Cerebellar nuclear complex (tissue), 1 donor: ENCODE measurements around the gene ATAD3C.
"Not testable (repeated sequence)": the region's sequence is repeated elsewhere in the genome, so short reads cannot be mapped to it uniquely, and the experiment has no call there.

Experiments
- DNase-seq, 2 experiments: peaks; one replicate each; lab custom pipeline; 2025; lab: John Stamatoyannopoulos, UW

ATAD3C gene

DNA sequence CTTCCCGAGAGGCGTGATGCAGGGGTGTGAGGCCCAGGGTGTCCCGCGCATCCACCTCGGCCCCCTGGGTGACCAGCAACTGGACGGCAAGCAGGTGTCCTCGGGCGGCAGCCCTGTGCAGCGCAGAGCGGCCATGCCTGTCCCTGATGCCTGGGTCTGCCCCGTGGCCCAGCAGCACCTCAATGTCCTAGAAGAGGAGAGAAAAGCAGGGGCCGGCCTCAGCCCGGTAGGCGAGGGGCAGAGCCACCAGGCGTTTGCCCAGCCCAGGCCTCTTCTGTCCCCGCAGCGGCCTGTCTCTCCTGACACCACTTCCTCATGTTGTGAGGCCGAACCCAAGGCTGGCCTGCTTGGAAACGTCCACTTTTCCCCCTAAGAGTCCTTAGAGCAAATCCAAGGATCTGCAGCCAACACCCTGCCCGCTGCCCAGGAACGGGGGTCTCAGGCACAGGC lies 30.1 kb upstream of the ATAD3C start:
- no peak for DNase-seq

DNA sequence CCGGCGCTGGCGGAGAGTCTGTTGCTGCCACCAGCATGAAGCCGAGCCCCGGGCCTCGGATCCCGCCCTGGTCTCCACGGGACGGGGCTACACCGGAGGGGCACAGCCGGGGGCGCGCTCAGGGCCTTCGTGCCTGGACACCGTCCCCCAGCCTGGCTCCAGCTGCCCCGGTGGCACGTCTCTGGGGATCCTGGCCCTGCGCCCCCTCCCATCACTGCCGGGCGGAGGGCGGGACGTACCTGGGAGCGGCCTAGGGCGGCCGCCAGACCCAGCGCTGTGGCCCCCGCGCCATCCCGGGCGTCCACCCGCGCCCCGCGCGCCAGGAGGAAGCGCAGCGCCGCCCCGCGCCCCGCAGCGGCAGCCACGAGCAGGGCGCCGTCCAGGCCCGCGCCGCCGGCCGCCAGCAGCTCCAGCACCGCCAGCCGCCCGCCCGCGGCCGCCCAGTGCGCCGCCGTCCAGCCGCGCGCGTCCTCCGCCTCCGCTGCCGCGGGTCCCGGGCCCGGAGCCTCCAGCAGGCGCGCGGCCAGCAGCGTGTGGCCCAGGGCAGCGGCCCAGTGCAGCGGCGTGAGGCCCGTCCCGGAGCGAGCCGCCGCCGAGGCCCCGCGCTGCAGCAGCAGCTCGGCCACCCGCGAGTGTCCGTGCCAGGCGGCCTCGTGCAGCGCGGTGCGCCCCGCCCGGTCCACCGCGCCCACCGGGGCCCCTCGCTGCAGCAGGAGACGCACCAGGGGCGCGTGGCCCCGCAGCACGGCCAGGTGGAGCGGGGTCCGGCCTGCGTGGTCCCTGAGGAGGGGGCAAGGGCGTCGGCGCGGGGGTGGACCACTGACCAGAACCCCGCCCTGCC lies 29.5 kb upstream of the ATAD3C start:
- DNase-seq, result no peak

DNA sequence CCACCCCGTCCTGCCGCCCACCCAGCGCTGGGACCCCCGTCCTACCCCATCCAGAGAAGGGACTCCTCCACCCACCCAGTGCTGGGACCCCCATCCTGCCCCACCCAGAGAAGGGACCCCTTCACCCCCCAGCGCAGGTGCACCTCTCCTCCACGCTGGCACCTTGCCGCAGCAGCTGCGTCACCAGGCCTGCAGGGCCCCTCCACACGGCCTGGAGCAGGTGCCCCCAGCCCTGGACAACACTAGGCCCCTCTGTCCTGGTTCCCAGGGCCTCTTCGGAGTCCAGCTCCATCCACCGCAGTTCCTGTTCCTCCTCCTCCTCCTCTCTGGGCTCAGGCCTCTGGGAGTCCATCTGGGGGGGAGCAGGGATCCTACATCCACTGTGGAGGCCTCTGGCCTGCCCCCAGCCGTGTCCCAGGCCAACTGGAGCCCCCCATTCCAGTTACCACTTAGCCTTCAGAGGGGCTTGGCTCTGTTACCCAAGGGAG lies 28.8 kb upstream of the ATAD3C start:
- DNase-seq, result no peak

DNA sequence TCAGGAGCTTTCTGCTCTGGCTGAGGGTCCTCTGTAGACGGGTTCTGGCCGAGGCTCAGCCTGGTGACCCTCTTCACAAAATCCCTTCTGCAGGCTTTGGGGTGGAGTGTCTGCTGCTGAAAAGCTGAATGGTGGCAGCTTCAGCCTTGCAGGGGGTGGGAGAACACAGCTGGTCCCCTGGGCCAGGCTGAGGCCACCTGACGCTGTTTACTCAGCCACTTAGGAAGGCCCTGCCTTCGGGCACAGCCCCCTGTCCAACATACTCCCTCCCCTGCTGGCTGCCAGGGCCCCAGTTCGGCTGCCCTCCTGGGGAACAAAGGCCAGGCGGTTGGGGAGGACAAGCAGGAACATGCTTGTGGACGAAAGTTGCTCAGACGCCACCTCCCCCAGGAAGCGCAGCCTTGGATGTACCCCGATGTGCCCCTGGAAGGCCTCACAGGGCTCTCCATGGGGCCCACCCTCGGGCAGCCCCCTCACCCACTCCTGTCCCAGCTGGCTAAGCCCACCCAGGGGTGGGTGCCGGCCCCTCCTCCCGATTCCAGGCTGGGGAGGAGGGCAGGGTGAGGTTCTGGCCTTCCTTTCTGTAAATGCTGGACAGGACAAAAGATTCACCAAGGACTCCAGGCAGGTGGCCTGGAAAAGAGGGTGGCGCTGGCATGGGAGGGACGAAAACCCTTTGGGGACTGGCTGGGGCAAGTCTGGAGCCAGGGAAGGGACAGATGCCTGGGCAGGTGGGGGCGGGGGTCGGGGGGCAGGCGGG lies 28.2 kb upstream of the ATAD3C start, which contains the start of gene ANKRD65:
Gene ANKRD65, minus strand, starts transcription at position 130 of the 760 bp plus-strand sequence. CDS start 271 bp downstream, outside the sequence.
- no peak for DNase-seq

DNA sequence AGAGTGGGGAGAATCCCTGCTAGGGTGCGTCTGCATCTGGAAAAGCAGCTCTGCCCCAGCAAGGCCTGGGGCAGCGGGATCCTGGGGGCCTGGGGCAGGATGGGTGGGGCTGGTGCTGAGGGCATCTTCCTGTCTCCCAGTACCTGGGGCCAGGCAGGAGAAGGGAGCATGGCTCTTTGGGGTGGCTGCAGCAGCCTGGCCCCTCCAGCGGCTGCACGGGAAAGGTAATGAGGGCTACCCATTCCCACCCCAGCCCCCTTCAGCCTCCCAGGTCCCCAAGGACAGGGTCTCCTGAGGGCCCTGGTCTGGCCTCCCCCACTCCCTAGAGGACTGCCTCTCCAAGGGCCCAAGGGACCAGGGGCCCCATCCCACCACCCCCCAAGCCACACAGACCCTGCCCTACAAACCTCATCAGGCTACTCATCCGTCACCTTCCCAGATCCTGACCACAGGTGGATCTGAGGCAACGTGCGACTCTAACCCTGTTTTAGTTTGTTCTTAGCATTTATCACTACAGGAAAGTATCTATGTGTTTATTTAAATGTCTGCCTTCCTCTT lies 27.5 kb upstream of the ATAD3C start:
- DNase-seq, result no peak

DNA sequence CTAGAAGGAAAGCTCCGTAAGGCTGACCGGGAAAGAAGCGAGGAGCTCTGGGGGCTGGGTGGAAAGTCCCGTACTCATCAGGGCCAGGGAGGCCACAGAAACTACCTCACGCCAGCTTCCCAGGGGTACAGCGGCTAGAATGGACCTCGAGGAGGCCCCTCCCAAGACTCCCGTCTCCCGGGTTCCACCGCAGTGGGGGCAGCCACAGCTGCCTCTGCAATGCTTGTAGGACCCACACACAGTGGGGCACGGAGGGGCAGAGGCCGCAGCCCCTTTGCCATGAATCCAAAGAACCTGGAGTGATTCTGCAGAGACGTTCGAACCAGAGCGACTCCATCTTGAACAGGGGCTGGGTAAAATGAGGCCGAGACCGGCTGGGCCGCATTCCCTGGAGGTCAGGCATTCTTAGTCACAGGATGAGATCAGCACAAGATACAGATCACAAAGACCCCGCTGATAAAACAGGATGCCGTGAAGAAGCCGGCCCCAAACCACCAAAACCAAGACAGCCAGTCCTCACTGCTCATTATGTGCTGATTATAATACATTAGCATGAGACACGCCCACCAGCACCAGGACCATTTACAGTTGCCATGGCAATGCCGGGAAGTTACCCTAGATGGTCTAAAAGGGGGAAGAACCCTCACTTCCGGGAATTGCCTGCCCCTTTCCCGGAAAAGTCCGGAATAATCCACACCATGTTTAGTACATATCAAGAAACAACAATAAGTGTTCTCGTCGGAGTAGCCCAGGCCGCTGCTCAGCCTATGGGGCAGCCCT lies 26.8 kb upstream of the ATAD3C start:
- no peak for DNase-seq

DNA sequence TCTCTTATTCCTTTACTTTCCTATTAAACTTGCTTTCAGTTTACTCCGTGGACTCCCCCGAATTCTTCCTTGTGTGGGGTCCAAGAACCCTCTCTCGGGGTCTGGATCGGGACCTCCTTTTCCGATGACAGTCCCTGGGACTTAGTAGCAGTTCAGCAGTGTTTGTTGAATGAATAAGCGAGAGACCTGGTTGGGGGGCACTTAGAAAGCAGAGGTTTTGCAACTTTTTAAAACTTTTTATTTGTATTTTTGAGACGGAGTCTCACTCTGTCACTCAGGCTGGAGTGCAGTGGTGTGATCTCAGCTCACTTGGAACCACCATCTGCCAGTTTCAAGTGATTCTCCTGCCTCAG lies 26.3 kb upstream of the ATAD3C start:
- DNase-seq, result no peak

DNA sequence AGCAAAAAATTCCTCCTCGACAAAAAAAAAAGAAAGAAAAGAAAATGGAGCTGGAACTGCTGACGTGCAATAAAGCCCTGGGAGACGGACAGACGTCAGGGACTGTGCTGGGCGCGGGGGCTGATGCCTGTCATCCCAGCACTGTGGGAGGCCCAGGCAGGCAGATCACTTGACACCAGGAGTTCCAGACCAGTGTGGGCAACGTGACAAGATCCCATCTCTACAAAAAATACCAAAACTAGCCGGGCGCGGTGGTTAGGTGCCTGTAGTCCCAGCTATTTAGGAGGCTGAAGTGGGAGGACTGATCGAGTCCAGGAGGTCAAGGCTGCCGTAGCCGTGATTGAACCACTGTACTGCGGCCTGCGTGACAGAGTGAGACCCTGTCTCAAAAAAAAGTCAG lies 24.8 kb upstream of the ATAD3C start:
- DNase-seq, result no peak

DNA sequence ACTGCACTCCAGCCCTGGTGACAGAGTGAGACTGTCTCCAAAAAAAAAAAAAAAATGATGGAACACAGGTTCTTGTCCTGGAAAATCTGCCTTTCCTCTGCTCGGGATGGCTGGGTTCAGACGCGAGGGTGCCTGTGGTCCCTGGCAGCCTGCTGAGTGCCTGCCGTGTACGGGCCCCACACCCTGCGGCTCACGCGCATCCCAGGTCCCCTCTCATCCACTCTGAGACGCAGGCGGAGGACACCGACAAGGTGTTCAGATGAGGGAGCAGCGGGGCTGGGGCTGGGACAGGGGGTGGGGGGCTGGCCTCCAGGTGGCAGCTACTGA lies 24.1 kb upstream of the ATAD3C start:
- no peak for DNase-seq

DNA sequence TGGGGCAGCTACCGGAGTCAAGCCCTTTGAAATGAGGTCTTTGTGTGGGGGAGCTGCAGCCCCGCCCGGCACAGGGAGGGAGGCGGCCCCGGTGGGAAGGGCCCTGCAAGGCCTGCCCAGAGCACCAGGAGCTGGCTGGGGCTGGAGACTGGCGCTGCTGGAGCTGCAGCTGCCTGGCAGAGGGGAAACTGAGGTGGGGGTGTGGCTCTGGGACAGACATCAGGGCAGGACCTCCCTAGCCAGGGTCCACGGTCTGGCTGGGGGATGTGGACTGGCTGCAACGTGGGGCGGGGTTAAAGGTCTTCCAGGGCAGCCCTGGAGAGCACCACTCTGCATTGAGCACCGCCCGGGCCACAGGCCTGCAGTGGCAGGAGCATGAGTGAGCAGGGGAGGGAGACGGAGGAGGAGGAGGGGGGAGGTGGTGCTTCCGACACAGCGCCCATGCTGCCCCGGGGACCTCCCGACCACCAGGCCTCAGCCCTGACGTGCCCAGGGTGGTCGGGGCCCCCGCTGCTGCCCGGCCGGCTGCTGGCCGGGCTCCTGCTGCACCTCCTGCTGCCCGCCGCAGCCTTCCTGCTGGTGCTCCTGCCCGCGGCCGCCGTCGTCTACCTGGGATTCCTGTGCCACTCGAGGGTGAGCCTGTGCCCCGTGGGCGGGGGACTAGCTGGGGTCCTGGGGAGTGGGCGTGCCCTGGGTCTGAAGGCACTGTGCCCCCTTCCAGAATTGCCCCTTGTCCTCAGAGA lies 23.6 kb upstream of the ATAD3C start:
- no peak for DNase-seq

DNA sequence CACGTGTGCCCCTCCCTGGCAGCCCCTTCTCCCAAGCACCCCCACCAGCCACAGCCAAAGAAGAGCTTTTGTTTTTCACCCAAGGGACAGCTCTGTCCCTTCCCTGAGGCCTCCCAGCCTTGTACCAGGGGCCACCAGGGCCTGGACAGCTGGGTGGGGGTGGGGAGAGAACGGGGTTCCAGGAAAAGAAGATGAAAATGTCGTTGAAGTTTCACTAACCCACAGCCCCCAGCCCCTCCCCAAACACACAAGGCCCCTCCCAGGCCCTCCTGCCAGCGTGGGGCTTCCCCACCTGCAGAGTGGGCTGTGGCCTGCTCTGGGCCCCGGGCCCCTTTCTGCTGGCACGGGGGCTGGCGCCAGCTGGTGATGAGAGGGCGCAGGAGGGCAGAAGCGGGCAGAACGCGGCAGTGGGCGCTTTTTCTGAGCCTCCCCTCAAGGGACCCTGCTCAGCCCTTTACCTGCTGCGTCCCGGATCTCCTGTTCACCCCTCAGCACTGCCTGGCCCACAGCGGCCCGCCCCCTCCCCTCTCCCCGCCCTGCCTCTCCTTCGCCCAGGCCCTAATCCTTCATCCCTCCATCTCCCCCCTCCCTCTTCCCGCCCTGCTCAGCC lies 22.9 kb upstream of the ATAD3C start:
- DNase-seq, result no peak

DNA sequence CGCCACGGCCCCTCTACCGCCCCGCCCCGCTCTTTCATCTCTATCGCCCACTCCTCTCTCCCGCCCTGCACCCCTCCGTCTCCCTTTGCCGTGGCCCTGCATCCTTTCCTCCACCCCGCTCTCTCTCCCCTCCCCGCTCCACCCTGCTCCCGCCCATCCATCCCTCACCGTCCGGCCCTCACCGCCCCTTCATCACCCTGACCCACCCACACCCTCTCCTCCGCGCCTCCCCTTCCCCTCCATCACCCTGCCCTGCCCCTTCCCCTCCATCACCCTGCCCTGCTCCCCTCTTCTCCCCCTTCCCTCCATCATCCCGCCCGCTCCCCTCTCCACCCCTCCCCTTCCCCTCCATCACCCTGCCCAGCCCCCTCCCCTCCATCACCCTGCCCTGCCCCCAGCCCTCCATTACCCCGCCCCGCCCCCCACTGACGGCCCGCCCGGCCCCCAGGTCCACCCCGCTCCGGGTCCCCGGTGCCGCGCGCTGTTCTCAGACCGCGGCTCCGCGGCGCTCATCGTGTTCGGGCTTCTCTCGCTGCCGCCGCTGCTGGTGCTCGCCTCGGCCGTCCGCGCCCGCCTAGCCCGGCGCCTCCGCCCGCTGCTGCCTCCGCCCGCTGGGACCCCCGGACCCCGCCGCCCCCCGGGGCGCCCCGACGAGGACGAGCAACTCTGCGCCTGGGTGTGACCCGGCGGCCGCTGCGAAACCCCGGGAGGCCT lies 22.2 kb upstream of the ATAD3C start:
- no peak for DNase-seq

DNA sequence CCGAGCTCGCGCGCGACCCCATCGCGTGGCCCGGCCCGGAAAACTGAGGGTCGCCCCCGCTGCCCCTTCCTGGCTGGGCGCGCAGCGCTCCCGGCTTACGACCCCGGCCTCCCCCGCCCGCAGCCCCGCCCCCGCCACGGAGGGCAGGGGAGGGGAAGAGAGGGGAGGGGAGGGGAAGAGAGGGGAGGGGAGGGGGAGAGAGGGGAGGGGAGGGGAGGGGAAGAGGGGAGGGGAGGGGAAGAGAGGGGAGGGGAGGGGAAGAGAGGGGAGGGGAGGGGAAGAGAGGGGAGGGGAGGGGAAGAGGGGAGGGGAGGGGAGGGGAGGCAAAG lies 21.7 kb upstream of the ATAD3C start:
- no peak for DNase-seq

DNA sequence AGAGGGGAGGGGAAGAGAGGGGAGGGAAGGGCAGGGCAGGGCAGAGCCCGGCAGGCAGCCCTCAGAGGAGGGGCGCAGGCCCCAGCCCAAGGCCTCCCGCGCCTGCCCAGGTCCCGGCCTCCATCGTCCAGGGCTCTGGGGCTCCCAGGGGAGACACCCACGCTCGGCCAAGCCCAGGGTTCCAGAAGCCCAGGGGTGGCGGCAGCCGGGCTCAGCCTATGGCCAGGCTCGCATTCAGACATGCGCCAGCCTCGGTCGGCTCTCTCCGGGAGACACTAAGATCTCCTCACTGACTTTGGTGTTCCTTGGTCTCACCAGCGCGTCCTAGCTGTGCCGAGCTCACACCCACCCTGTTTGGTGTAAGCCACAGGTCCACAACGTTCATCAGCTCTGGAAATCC lies 21.3 kb upstream of the ATAD3C start:
- DNase-seq, result no peak

DNA sequence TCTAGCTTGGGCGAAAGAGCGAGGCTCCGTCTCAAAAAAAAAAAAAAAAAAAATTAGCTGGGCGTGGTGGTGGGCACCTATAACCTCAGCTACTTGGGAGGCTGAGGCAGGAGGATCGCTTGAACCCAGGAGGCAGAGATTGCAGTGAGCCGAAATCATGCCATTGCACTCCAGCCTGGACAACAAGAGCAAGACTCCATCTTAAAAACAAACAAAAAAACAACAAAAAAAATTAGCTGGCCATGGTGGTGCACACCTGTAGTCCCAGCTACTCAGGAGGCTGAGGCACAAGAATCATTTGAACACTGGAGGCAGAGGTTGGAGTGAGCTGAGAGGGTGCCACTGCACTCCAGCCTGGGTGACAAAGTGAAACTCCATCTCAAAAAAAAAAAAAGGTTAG lies 20.5 kb upstream of the ATAD3C start:
- DNase-seq, result not testable (repeated sequence)

DNA sequence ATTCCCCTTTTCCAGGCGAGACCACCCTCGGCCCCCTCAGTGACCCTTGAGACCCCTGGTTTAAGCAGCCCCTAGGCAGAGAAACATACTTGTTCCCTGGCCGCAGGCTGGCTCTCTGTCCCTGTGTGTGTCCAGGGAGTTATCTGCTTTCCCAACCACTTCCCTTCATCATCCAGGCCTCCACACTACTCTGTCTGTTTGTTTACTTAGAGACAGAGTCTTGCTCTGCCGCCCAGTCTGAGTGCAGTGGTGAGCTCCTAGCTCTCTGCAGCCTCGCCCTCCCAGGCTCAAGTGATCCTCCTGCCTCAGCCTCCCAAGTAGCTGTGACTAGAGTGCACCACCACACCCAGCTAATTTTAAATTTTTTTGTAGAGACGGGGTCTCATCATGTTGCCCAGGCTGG lies 19.8 kb upstream of the ATAD3C start:
- no peak for DNase-seq

DNA sequence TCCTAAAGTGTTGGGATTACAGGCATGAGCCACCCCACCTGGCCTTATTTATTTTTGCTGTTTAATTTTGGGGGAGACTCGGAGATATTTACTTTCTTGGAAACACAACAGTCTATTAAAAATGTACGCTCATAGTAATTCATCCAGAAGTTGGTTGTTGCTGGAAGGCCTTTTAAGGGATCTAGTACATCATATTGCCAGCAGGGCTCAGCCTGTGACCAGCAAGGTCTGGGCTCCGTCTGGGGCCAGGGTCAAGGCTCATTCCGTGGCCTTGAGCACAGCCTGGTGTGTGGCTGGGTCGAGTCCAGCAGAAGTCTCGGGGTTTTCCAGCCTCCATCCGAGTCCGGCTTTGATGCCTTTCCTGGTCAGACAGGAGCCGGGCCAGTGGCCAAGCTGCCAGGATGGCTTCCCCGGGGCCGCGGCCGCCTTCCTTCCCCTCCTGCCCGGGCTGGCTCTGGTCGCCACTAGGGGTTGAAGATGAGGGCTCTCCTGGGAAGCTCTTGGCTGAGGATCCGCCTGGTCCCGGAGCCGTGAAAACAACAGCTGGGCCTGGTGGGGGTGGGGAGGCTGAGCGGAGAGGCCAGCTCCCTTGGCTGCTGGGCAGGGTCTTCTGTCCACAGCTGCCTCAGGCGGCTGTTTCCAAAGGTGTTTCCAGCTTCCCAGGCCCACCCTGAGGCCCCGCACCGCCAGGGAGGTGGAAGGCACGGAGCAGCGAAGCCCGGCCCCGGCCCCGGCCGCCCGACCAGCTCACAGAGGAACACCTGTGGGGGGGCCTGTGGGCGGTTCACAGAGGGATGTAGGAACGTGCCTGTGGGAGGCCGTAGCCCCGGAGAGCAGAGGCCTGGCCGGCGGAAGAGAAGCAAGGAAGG lies 19.1 kb upstream of the ATAD3C start:
- no peak for DNase-seq

DNA sequence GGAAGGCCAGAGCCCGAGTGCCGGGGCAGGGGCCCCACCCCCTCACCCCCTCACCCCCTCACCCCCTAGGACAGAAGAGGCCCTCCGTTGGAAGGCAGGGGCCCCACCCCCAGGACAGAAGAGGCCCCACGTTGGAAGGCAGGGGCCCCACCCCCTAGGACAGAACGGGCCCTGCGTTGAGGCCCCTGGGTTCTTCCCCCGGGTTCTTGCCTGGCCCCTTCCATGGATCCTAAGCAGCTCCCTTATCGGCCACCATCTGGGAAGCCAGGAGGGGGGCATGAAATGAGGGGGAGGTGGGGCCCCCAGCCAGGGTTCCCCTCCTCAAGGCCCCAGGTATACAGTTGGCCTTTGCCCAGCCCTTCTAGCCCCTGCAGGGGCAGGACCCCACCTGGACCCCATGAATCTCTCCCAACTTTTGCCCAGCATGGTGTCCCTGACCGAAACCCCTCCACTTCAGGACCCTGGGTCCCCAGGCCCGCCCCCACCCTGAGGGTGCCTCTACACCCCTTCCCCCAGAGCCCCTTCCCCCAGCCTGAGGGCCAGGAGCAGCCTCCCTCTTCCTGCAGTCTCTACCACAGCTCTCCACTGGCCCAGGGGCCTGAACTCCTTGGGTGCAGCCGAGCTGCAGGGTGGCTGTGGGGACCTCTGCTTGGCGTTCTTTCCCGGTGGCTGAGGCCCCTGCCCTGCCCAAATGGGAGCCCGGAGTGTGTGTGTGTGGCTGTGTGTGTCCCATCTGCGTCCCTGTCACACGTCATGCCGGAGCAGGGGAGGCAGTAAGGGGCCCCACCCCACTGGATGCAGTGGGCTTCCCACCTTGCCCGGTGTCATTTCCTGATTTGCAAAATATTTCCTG lies 18.3 kb upstream of the ATAD3C start:
- no peak for DNase-seq

DNA sequence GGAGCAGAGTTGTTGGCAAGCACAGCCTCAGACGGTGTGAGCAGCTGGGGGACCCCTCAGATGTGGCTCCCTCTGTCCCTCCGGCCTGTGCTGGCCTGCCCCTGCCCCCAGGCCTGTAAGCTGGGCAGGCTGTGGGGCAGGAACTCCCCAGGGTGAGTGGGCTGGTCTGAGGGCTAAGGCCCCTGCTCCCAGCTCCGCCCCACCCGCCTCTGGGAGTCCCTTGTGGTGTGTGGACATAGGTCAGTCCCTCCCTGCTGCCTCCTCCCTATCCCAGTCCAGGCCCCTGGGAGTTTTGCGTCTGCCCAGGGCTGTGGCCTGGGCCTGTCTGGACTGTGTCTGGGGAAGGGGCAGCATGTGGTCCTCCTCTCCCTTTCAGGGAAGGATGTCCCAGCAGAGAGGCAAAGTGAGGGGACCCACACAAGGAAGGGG lies 17.6 kb upstream of the ATAD3C start:
- no peak for DNase-seq
